Effector memory CD8-positive, alpha-beta T cell (primary cell): ENCODE data around the gene PHACTR1.

Experiments used
- ATAC-seq: fragments of 150-1000 bp; cut with Tn5 transposase; replicated peaks from 2 replicates; pipeline ENCODE4 v1.10.0; 2021; ENCODE audit warnings: mild to moderate bottlenecking, moderate library complexity
- DNase-seq, 3 experiments: peaks; one replicate each; pipeline ENCODE4 v3.0.0; 2021
- H3K27ac Mint-ChIP-seq, 2 donors: one replicate each; pipeline ENCODE4 v1.8.0; 2022; ENCODE audit warnings: mild to moderate bottlenecking in 2 of 2, mixed read lengths in 2 of 2, moderate library complexity in 2 of 2
- H3K27me3 Mint-ChIP-seq, 2 donors: one replicate each; pipeline ENCODE4 v1.8.0; 2022; ENCODE audit warnings: mixed read lengths in 2 of 2
- H3K36me3 Mint-ChIP-seq: one replicate; pipeline ENCODE4 v1.8.0; 2022; ENCODE audit warnings: mild to moderate bottlenecking, moderate library complexity, mixed read lengths; ENCODE audit not compliant: insufficient read depth
- H3K4me1 Mint-ChIP-seq, 2 donors: one replicate each; pipeline ENCODE4 v1.8.0; 2022; ENCODE audit warnings: low read depth in 2 of 2, mixed read lengths in 2 of 2
- H3K4me3 Mint-ChIP-seq, 2 donors: one replicate each; pipeline ENCODE4 v1.8.0; 2022; ENCODE audit warnings: mild to moderate bottlenecking in 2 of 2, mixed read lengths in 2 of 2, moderate library complexity in 2 of 2
- H3K9me3 Mint-ChIP-seq, 2 donors: one replicate each; pipeline ENCODE4 v1.8.0; 2022; ENCODE audit warnings: mixed read lengths in 2 of 2

PHACTR1 gene

GRCh38 chr6:13044896-13045295, 328.3 kb downstream of the PHACTR1 start:
- no peaks in the 10 kb centered on the region for H3K4me1 Mint-ChIP-seq
- DNase-seq (no peak), ATAC-seq (no peak)
- no peak overlapping the region for H3K27ac Mint-ChIP-seq
- no peak overlapping the region for H3K4me3 Mint-ChIP-seq
- no peaks in the 10 kb centered on the region for H3K9me3 Mint-ChIP-seq
- H3K27me3 Mint-ChIP-seq, result peaks cover 14 to 21% of the 10 kb centered on the region in 2 donors
- H3K36me3 Mint-ChIP-seq, result peaks cover 3% of the 10 kb centered on the region

- DNase-seq, result no peak
- Mint-ChIP-seq H3K36me3 (peaks cover 3% of the 10 kb centered on the region), H3K4me1 (no peaks in the 10 kb centered on the region), H3K27ac (no peak overlapping the region), H3K9me3 (no peaks in the 10 kb centered on the region), H3K4me3 (no peak overlapping the region), H3K27me3 (peaks cover 9 to 14% of the 10 kb centered on the region in 2 donors)
- no peak for ATAC-seq
Measured at GRCh38 chr6:13045676-13046075, 329.1 kb downstream of the PHACTR1 start.

GRCh38 chr6:13046084-13046483, 329.5 kb downstream of the PHACTR1 start:
- Mint-ChIP-seq H3K36me3 (peaks cover 3% of the 10 kb centered on the region), H3K9me3 (no peaks in the 10 kb centered on the region), H3K4me3 (no peak overlapping the region), H3K27ac (no peak overlapping the region), H3K27me3 (peaks cover 12% of the 10 kb centered on the region in 2 donors), H3K4me1 (no peaks in the 10 kb centered on the region)
- ATAC-seq (no peak), DNase-seq (no peak)

- Mint-ChIP-seq H3K36me3 (peaks cover 3% of the 10 kb centered on the region), H3K27ac (no peak overlapping the region), H3K4me3 (no peak overlapping the region), H3K27me3 (peaks cover 24% of the 10 kb centered on the region in 2 donors), H3K9me3 (no peaks in the 10 kb centered on the region), H3K4me1 (no peaks in the 10 kb centered on the region)
- DNase-seq (no peak), ATAC-seq (no peak)
Measured at GRCh38 chr6:13048113-13048512, 331.5 kb downstream of the PHACTR1 start.

GRCh38 chr6:13049666-13050254, 333.2 kb downstream of the PHACTR1 start:
- Mint-ChIP-seq H3K9me3 (no peaks in the 10 kb centered on the region), H3K4me1 (no peaks in the 10 kb centered on the region), H3K27ac (no peak overlapping the region), H3K36me3 (peaks cover 3% of the 10 kb centered on the region), H3K4me3 (no peak overlapping the region), H3K27me3 (peaks cover 20 to 37% of the 10 kb centered on the region in 2 donors)
- ATAC-seq (no peak), DNase-seq (no peak)

GRCh38 chr6:13053006-13053461, 336.5 kb downstream of the PHACTR1 start:
- Mint-ChIP-seq H3K27ac (no peak overlapping the region), H3K4me3 (no peak overlapping the region), H3K4me1 (no peaks in the 10 kb centered on the region), H3K9me3 (no peaks in the 10 kb centered on the region), H3K36me3 (peaks cover 3% of the 10 kb centered on the region), H3K27me3 (peaks cover 30 to 55% of the 10 kb centered on the region in 2 donors)
- no peak for ATAC-seq
- no peak for DNase-seq

GRCh38 chr6:13058051-13058450, 341.5 kb downstream of the PHACTR1 start:
- no peak overlapping the region for H3K27ac Mint-ChIP-seq
- no peak for DNase-seq

GRCh38 chr6:13059026-13059425, 342.5 kb downstream of the PHACTR1 start:
- Mint-ChIP-seq H3K9me3 (no peaks in the 10 kb centered on the region), H3K36me3 (no peaks in the 10 kb centered on the region), H3K4me1 (no peaks in the 10 kb centered on the region), H3K27ac (no peak overlapping the region), H3K4me3 (no peak overlapping the region), H3K27me3 (peaks cover 17 to 23% of the 10 kb centered on the region in 2 donors)
- DNase-seq, result no peak
- no peak for ATAC-seq

More at GRCh38 chr6:13058051-13058450, 341.5 kb downstream of the PHACTR1 start:
- no peaks in the 10 kb centered on the region for H3K36me3 Mint-ChIP-seq
- H3K4me3 Mint-ChIP-seq, result no peak overlapping the region
- H3K9me3 Mint-ChIP-seq, result no peaks in the 10 kb centered on the region
- peaks cover 17 to 32% of the 10 kb centered on the region in 2 donors for H3K27me3 Mint-ChIP-seq
- no peaks in the 10 kb centered on the region for H3K4me1 Mint-ChIP-seq
- no peak for ATAC-seq

- Mint-ChIP-seq H3K27me3 (no peaks in the 10 kb centered on the region), H3K27ac (no peak overlapping the region), H3K36me3 (no peaks in the 10 kb centered on the region), H3K4me1 (no peaks in the 10 kb centered on the region), H3K9me3 (no peaks in the 10 kb centered on the region), H3K4me3 (no peak overlapping the region)
- ATAC-seq (no peak), DNase-seq (no peak)
Measured at GRCh38 chr6:13063300-13063918, 346.8 kb downstream of the PHACTR1 start.

- no peaks in the 10 kb centered on the region for H3K9me3 Mint-ChIP-seq
Measured at GRCh38 chr6:13065581-13065980, 349.0 kb downstream of the PHACTR1 start.

GRCh38 chr6:13066050-13066449, 349.5 kb downstream of the PHACTR1 start:
- ATAC-seq (no peak), DNase-seq (no peak)
- Mint-ChIP-seq H3K27me3 (peaks cover 0 to 6% of the 10 kb centered on the region in 2 donors), H3K36me3 (no peaks in the 10 kb centered on the region), H3K27ac (no peak overlapping the region), H3K4me3 (no peak overlapping the region), H3K4me1 (no peaks in the 10 kb centered on the region), H3K9me3 (no peaks in the 10 kb centered on the region)

More at GRCh38 chr6:13065581-13065980, 349.0 kb downstream of the PHACTR1 start:
- no peak overlapping the region for H3K27ac Mint-ChIP-seq
- DNase-seq (no peak), ATAC-seq (no peak)
- H3K27me3 Mint-ChIP-seq, result peaks cover 0 to 6% of the 10 kb centered on the region in 2 donors
- no peaks in the 10 kb centered on the region for H3K36me3 Mint-ChIP-seq
- no peak overlapping the region for H3K4me3 Mint-ChIP-seq
- no peaks in the 10 kb centered on the region for H3K4me1 Mint-ChIP-seq

- H3K36me3 Mint-ChIP-seq, result no peaks in the 10 kb centered on the region
- H3K4me1 Mint-ChIP-seq, result no peaks in the 10 kb centered on the region
- H3K4me3 Mint-ChIP-seq, result no peak overlapping the region
- peaks cover 0 to 6% of the 10 kb centered on the region in 2 donors for H3K27me3 Mint-ChIP-seq
- no peak overlapping the region for H3K27ac Mint-ChIP-seq
- no peaks in the 10 kb centered on the region for H3K9me3 Mint-ChIP-seq
- ATAC-seq (no peak), DNase-seq (no peak)
Measured at GRCh38 chr6:13066820-13067219, 350.3 kb downstream of the PHACTR1 start.

GRCh38 chr6:13068586-13069210, 352.1 kb downstream of the PHACTR1 start:
- Mint-ChIP-seq H3K27me3 (peaks cover 9 to 16% of the 10 kb centered on the region in 2 donors), H3K4me1 (no peaks in the 10 kb centered on the region), H3K4me3 (no peak overlapping the region), H3K27ac (no peak overlapping the region), H3K9me3 (no peaks in the 10 kb centered on the region), H3K36me3 (no peaks in the 10 kb centered on the region)
- no peak for DNase-seq
- no peak for ATAC-seq
